T-helper 2 cell treated with Interferon-gamma antibody and Interleukin-4, amounts not matched to agents 5 μg/mL and 100 μg/mL, for 36 hours (primary cell): ENCODE data around the gene BRINP3.

Source experiments
- DNase-seq: peaks from one replicate; pipeline ENCODE4 v3.0.0; 2021; ENCODE audit warnings: low spot score
- H3K27ac Mint-ChIP-seq: one replicate; pipeline ENCODE4 v1.8.0; 2021; ENCODE audit warnings: mild to moderate bottlenecking, mixed read lengths
- H3K27me3 Mint-ChIP-seq: one replicate; pipeline ENCODE4 v1.8.0; 2021; ENCODE audit warnings: low read depth, mixed read lengths
- H3K36me3 Mint-ChIP-seq: one replicate; pipeline ENCODE4 v1.8.0; 2021; ENCODE audit warnings: low read depth, mixed read lengths
- H3K4me1 Mint-ChIP-seq: one replicate; pipeline ENCODE4 v1.8.0; 2021; ENCODE audit warnings: low read depth, mixed read lengths
- H3K4me3 Mint-ChIP-seq: one replicate; pipeline ENCODE4 v1.8.0; 2022; ENCODE audit warnings: mild to moderate bottlenecking, moderate library complexity, mixed read lengths
- H3K9me3 Mint-ChIP-seq: one replicate; pipeline ENCODE4 v1.8.0; 2021; ENCODE audit warnings: mixed read lengths

The BRINP3 gene

GRCh38 chr1:190178827-190179226, 298.8 kb downstream of the BRINP3 start:
- no peaks in the 10 kb centered on the region for H3K4me1 Mint-ChIP-seq
- no peaks in the 10 kb centered on the region for H3K36me3 Mint-ChIP-seq
- H3K9me3 Mint-ChIP-seq = peaks cover 14% of the 10 kb centered on the region
- no peak for DNase-seq
- no peak overlapping the region for H3K4me3 Mint-ChIP-seq
- no peak overlapping the region for H3K27ac Mint-ChIP-seq
- H3K27me3 Mint-ChIP-seq = no peaks in the 10 kb centered on the region

DNA sequence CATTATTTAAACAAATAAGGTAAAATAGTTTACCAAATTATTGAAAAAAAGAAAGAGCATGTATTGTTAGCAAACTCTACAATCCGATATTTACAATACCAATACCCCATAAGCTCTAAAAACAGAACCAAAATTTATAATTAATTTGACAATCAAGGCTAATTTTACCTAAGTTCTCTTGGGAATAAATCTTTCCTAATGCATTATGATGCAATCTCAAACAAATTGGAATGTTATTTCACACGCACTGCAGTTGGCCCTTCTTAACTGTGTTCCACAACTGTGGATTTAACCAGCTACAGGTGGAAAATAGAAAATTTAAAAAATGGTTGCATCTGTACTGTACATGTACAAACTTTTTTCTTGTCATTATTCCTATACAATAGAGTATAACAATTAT, 300.1 kb downstream of the BRINP3 start:
- Mint-ChIP-seq H3K27me3 (no peaks in the 10 kb centered on the region), H3K4me1 (no peaks in the 10 kb centered on the region), H3K27ac (no peak overlapping the region), H3K36me3 (no peaks in the 10 kb centered on the region), H3K9me3 (peaks cover 14% of the 10 kb centered on the region), H3K4me3 (no peak overlapping the region)
- DNase-seq = no peak

DNA sequence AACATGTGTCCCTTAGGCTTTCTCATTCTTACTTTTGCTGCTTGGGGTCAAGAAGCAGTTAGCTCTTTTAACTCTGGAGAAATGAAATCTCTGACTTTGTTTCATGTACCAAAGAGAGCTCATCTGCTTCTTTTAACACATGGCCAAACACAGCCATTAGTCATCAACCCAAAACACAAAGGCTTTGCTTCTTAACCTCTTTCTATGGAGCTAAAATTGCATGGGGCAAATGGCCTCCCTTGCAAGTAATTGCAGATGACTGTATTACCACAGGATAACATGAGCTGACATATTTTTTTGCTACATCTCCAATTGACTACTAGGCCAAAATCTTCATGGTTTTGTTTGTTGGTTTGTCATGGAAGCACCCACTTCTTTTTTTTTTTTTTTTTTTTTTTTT, 300.9 kb downstream of the BRINP3 start:
- Mint-ChIP-seq H3K4me3 (no peak overlapping the region), H3K9me3 (peaks cover 14% of the 10 kb centered on the region), H3K27me3 (no peaks in the 10 kb centered on the region), H3K36me3 (no peaks in the 10 kb centered on the region), H3K27ac (no peak overlapping the region), H3K4me1 (no peaks in the 10 kb centered on the region)
- no peak for DNase-seq

- no peaks in the 10 kb centered on the region for H3K4me1 Mint-ChIP-seq
- no peak overlapping the region for H3K4me3 Mint-ChIP-seq
- H3K27ac Mint-ChIP-seq = no peak overlapping the region
- H3K27me3 Mint-ChIP-seq = no peaks in the 10 kb centered on the region
- peaks cover 11% of the 10 kb centered on the region for H3K9me3 Mint-ChIP-seq
- no peak for DNase-seq
- H3K36me3 Mint-ChIP-seq = no peaks in the 10 kb centered on the region
Measured at GRCh38 chr1:190175320-190175719, 302.3 kb downstream of the BRINP3 start.

- H3K27me3 Mint-ChIP-seq = no peaks in the 10 kb centered on the region
- H3K4me1 Mint-ChIP-seq = no peaks in the 10 kb centered on the region
- no peak overlapping the region for H3K27ac Mint-ChIP-seq
- H3K4me3 Mint-ChIP-seq = no peak overlapping the region
- DNase-seq = no peak
- H3K36me3 Mint-ChIP-seq = no peaks in the 10 kb centered on the region
- H3K9me3 Mint-ChIP-seq = peaks cover 10% of the 10 kb centered on the region
Measured at GRCh38 chr1:190172651-190173430, 304.8 kb downstream of the BRINP3 start.

DNA sequence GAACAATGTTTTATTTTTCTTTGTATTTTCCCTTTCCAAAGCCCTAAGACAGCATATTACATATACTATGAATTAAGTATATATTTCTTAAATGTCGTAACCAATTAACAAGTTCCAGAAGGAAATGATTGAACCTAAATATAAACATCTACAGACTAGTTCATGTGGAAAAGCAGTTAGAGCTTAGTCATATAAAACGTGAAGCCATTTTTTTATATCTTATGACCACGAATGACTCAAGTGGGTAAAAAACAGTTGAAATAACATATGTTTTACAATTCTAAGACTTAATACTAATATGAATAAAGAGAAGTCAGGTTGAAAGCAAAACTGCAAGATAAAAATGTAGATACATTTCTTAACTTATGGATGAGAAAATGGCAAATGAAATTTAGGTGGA, 307.3 kb downstream of the BRINP3 start:
- H3K9me3 Mint-ChIP-seq = peaks cover 4% of the 10 kb centered on the region
- no peaks in the 10 kb centered on the region for H3K36me3 Mint-ChIP-seq
- H3K4me3 Mint-ChIP-seq = no peak overlapping the region
- no peak overlapping the region for H3K27ac Mint-ChIP-seq
- no peaks in the 10 kb centered on the region for H3K4me1 Mint-ChIP-seq
- DNase-seq = no peak
- H3K27me3 Mint-ChIP-seq = no peaks in the 10 kb centered on the region

DNA sequence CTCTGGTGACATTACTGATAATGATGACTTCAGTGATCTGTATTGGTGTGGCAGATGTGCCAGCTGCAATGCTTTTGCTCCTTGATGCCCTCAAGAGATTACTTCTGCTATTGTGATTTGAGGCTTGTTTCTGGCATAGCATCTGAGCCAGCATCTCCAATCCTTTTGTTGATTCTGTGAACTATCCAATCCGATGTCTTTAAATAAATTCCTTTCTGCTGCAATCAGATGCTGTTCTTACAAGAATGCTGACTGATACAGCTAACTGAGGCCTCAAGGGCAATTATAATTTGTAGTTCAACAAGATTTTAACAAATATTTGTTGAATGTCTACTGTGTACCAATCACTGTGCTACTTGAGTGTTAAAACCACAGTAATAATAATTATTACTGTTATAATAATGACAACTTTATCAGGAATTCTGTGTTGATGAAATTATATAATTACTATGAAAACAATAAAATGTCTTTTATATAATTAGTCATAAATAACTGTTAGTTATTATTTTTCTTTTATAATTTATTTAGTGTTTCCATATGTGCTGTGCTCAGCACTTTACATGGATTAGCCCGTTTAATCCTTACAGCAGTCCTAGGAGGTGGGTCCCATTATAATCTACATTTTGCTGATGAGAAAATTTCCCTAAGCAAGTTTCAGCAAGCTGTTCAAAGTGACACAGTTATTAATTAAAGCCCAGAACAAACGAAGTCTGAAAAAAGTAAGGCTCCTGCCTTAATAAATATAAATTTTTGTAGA, 308.2 kb downstream of the BRINP3 start:
- Mint-ChIP-seq H3K27ac (no peak overlapping the region), H3K4me1 (no peaks in the 10 kb centered on the region), H3K4me3 (no peak overlapping the region), H3K36me3 (no peaks in the 10 kb centered on the region), H3K9me3 (peaks cover 4% of the 10 kb centered on the region), H3K27me3 (no peaks in the 10 kb centered on the region)
- no peak for DNase-seq

DNA sequence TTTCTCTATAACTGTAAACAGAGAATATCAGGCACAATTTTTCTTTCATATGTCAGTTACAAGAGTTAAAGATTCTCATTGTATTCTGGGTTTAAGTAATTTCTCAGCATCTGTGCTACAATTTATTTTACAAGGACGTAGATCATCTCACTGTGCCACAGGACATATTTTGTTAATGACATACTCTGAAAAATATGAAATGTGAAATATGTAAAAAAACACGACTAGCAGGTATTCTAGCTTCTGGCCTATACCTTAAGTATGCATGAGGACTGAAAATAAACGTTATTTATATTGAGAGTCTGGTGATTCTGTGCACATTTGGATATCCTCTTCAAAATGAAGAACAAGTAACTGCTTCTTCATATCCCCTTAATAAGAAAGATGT, 308.8 kb downstream of the BRINP3 start:
- Mint-ChIP-seq H3K36me3 (no peaks in the 10 kb centered on the region), H3K4me1 (no peaks in the 10 kb centered on the region), H3K27me3 (no peaks in the 10 kb centered on the region), H3K27ac (no peak overlapping the region), H3K4me3 (no peak overlapping the region), H3K9me3 (peaks cover 4% of the 10 kb centered on the region)
- no peak for DNase-seq

DNA sequence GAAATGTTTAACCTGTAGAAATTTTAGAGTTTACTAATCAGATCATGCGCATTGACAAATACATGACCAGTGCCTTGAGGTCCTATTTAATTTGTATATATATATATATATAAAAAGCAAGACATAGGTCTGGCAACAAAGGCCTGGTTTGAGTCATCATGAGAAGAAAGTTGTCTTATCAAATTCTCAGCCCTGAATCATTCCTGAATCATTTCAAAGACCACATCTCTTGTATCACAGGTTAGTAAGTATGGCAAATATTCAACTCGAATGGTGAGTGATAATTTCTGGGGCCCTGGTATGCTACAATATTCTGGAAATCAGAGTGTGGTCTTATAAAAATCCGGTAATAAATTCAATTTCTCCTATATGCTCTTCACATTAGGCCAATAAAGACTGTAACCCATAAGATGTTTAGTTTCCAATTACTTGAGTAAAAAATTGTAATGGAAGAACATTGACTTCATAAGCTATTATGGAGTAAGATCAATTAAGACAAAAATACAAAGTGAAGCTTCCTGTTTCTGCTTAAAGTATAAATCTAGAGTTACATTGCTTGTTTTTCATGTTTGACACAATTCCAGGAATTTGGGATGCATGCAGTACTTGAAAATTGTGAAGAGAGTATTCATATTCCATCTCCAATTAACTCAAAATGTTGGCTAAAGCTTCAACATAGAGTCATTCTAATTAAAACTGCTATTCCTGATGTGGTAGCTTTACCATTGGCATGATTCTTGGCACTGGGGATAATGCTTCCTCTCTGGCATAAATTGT, 309.4 kb downstream of the BRINP3 start:
- H3K36me3 Mint-ChIP-seq = no peaks in the 10 kb centered on the region
- no peak for DNase-seq
- no peaks in the 10 kb centered on the region for H3K27me3 Mint-ChIP-seq
- no peaks in the 10 kb centered on the region for H3K4me1 Mint-ChIP-seq
- H3K4me3 Mint-ChIP-seq = no peak overlapping the region
- H3K27ac Mint-ChIP-seq = no peak overlapping the region
- peaks cover 4% of the 10 kb centered on the region for H3K9me3 Mint-ChIP-seq

DNA sequence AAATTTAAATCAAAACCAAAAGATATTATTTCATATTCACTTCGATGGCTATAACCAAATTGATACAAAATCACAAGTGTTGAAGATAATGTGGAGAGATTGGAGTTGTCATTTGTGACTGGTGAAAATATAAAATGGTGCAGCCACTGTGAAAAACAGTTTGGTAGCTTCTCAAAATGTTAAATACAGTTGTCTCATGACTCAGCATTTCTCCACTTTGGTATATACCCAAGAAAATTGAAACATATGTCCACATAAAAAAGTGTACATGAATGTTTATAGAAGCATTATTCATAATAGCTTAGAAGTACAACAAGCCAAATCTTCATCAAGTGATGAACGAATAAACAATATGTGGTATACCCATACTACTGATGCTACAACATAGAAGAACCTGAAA, 318.5 kb downstream of the BRINP3 start:
- no peak overlapping the region for H3K27ac Mint-ChIP-seq
- H3K27me3 Mint-ChIP-seq = no peaks in the 10 kb centered on the region
- H3K4me3 Mint-ChIP-seq = no peak overlapping the region
- DNase-seq = no peak
- H3K4me1 Mint-ChIP-seq = no peaks in the 10 kb centered on the region
- no peaks in the 10 kb centered on the region for H3K36me3 Mint-ChIP-seq
- peaks cover 10% of the 10 kb centered on the region for H3K9me3 Mint-ChIP-seq

- H3K27ac Mint-ChIP-seq = no peak overlapping the region
- no peak overlapping the region for H3K4me3 Mint-ChIP-seq
- H3K4me1 Mint-ChIP-seq = no peaks in the 10 kb centered on the region
- H3K9me3 Mint-ChIP-seq = peaks cover 17% of the 10 kb centered on the region
- no peaks in the 10 kb centered on the region for H3K27me3 Mint-ChIP-seq
- no peak for DNase-seq
- H3K36me3 Mint-ChIP-seq = no peaks in the 10 kb centered on the region
Measured at GRCh38 chr1:190154744-190155143, 322.9 kb downstream of the BRINP3 start.

DNA sequence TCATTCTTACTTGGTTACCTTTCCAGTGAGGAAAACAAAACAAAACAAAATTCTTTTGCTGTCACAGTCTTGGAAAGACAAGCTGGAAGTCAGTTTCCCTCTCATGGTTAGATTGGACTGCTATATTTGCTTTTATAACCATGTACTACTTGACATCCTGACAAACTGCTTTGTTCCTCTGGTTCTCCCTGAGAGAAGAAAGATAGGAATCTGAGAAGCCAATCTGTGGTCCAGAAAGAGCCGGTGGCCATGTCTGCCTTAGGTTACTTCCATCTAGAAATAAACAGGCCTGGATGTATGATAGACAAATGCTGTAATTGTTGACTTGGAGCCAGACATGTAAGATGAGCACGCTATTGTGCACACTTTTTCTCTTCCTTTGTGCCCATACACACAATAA, 330.0 kb downstream of the BRINP3 start:
- H3K36me3 Mint-ChIP-seq = no peaks in the 10 kb centered on the region
- peaks cover 7% of the 10 kb centered on the region for H3K9me3 Mint-ChIP-seq
- no peak for DNase-seq
- H3K4me1 Mint-ChIP-seq = no peaks in the 10 kb centered on the region
- H3K27me3 Mint-ChIP-seq = no peaks in the 10 kb centered on the region
- no peak overlapping the region for H3K4me3 Mint-ChIP-seq
- no peak overlapping the region for H3K27ac Mint-ChIP-seq

GRCh38 chr1:190144650-190145049, 333.0 kb downstream of the BRINP3 start:
- Mint-ChIP-seq H3K9me3 (peaks cover 4% of the 10 kb centered on the region), H3K4me1 (no peaks in the 10 kb centered on the region), H3K4me3 (no peak overlapping the region), H3K36me3 (no peaks in the 10 kb centered on the region), H3K27ac (no peak overlapping the region), H3K27me3 (no peaks in the 10 kb centered on the region)
- no peak for DNase-seq

DNA sequence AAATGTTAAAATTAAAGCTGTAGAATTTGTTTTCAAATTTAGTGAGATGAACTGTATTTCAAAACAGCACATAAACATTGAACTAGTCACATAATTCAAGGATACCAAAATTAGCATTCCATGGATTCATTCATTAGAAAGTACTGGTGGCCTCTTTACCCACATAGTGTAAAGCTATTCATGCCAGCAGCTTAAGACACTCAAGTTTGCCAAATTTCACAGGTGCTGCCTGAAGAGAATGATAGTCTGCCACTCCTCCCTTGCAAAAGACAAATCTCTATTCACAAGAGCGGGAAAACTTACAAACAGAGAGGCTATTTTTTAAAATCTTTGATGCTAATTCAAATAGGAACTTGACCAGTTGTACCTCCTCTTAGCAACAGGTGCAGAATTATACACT, 337.0 kb downstream of the BRINP3 start:
- H3K4me1 Mint-ChIP-seq = no peaks in the 10 kb centered on the region
- H3K27ac Mint-ChIP-seq = no peak overlapping the region
- no peak for DNase-seq
- no peak overlapping the region for H3K4me3 Mint-ChIP-seq
- H3K9me3 Mint-ChIP-seq = peaks cover 16% of the 10 kb centered on the region
- H3K36me3 Mint-ChIP-seq = no peaks in the 10 kb centered on the region
- H3K27me3 Mint-ChIP-seq = no peaks in the 10 kb centered on the region
